Left lobe of liver (tissue), 2 donors: ENCODE data around the gene CCDC88A. TPM values are rescaled to one million over a fixed set of nuclear protein-coding genes. Genes with fewer than 3 reads are reported as not detected.
"Not testable (repeated sequence)": the region's sequence is repeated elsewhere in the genome, so short reads cannot be mapped to it uniquely, and the experiment has no call there.

Experiments
- ATAC-seq: fragments of 200-7000 bp; cut with Tn5 transposase; one replicate; pipeline ENCODE4 v1.9.1; 2020; ENCODE audit warnings: mild to moderate bottlenecking, moderate library complexity
- DNase-seq: peaks from one replicate; pipeline ENCODE4 v3.0.0-alpha.2; 2020; ENCODE audit warnings: low spot score
- total RNA-seq: library from RNA; stranded (reverse); gene quantifications from one replicate; pipeline ENCODE4 v1.2.1, GENCODE V29; 2021
- donor health status: DM: no; HTN: no; CAD: no; lungs with moderate emphysema.
- donor health status: DM: no; HTN: yes; CAD: no.

CCDC88A gene
- total RNA-seq, 1 donor from 2014 or later, result 12.0 TPM

DNA sequence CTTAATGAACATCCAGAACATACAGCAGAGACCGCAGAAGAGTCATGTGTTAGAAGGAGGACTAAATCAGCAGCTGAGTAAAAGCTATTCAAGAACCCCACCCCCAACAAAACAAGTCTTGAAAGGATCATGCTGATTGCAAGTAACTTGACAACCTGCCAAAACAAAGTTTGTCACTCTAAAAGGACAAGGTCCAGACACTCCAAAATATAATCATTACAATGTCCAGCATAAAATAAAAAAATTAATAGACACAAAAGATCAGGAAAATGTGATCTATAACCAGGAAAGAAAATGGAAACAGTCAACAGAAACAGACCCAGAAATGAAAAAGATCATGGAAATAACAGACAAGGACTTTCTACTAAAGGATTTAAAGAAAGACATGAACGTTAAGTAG lies 28.5 kb downstream of the CCDC88A start:
- DNase-seq, result no peak
- ATAC-seq, result peak; percentile 70

DNA sequence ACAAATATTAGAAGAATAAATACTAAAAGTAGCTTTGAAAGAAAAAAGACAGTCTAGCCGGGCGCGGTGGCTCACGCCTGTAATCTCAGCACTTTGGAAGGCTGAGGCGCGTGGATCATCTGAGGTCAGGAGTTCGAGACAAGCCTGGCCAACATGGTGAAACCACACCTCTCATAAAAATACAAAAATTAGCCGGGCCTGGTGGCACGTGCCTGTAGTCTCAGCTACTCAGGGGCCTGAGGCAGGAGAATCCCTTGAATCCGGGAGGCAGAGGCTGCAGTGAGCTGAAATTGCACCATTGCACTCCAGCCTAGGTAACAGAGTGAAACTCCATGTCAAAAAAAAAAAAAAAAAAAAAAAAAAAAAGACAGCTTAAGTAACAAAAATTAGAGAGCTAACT lies 34.1 kb downstream of the CCDC88A start:
- not testable (repeated sequence) for DNase-seq, ATAC-seq

DNA sequence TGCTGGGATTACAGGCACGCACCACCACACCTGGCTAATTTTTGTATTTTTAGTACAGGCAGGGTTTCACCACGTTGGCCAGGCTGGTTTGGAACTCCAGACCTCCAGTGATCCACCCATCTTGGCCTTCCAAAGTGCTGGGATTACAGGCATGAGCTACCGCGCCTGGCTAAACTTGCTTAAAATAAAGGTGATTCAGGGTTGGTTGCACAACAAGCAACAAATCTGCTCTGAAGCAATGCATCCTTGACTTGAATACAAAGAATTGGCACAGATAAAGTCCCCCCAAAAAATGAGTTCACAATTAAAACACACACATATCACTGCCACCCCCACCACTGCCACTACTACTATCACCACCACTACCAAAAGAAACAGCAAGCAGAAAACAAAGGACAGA lies 34.9 kb downstream of the CCDC88A start:
- DNase-seq, result no peak
- no peak for ATAC-seq

DNA sequence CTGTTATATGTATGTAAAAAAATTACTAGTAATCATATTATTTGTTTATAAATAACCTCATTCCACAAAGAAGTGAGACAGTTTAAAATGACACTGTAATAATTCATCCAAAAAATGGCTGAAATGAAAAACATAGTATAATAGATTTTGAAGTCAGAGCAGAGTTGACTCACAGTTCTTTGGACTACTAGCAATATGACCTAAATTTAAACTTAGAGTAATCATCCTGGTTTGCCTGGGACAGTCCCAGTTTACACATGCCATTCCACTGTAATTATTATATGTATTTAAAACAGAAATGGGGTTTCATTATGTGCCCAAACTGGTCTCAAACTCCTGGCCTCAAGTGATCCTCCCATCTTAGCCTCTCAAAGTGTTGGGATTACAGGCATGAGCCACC lies 48.3 kb downstream of the CCDC88A start:
- ATAC-seq (no peak), DNase-seq (no peak)

DNA sequence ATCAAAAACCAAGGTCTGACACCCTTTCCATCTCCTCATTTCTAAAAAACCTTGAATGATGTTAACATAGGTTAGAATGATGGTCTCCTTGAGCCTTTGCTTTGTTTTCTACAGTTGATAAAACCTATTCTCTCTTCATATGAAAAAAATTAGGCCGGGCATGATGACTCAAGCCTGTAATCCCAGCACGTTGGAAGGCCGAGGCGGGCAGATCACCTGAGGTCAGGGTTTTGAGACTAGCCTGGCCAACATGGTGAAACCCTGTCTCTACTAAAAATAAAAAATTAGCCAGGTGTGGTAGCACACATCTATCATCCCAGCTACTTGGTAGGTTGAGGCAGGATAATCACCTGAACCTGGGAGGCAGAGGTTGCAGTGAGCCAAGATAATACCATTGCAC lies 49.4 kb downstream of the CCDC88A start:
- no peak for ATAC-seq

DNA sequence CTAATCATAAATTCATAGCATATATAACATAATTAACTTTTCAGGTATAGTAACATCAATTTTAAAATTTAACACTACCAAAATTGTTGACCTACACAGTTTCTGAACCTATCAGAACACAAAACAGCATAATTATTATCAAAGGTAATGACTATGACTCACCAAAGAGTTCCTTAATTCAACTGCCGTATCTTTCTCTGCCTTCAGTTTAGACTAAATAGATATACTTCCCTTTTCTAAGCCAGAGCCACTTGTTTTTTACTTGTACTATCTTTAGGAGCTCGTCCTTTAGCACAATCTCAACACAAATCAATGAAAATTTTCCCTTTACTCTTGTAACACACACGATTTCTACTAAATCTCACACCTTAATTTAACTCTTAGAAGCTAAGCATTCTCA lies 54.4 kb downstream of the CCDC88A start:
- no peak for DNase-seq
- no peak for ATAC-seq

More for the DNA sequence above, 49.4 kb downstream of the CCDC88A start:
- no peak for DNase-seq

DNA sequence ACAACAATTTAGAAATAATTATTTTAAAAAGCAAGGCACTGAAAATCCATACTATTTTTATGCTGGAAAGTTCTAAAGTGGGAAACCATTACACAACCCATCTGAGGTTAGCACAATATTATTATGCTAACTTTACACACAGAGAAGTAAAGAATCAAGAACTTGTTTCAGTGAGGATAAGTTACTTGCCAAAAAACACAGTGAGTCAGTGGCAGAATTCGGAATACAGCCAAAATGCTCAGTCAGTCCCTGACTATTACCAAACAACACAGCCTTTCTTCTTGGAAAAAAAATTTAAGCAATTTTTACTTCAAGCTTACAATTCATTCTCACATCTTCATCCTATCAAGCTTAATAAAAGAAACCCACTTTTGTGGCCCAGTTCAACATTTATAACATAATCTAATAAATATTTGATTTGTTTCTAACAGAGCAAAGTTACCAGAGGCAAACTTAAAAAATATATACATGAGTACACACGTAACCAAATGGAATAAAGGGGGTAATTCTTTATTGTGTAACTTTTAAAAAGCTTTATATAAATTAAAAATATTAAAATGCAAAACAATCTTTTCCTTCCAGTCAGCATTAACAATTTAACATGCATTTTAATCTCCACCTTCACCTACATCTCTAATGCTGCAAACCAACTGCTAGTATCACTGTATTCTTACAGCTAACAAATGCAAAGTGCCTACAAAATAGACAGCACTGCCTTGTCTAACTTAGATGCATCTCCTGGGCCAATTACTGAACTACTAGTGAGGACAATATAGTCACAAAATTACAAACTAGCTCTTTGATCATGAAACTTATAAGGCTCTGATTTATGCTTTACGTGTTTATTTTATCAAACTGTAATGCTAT lies 55.2 kb downstream of the CCDC88A start:
- DNase-seq, result no peak
- peak; percentile 87 for ATAC-seq

DNA sequence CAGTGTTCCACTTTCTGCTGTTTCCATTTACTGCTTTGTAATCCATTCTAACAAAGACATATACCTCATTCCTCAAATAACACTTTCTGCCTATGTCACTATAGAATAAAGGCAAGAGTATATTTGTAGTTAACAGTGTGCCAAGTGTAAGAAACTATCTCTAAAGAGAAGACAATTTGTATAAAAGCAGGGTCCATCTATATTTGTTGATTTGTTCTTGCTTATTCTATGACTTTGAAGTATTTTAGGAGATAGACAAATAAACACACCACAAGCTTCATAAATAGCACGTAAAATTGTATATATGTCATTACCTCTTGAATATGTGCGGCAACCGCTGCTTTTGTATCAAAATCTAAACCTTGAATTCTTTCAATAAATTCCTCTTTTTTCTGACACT lies 56.0 kb downstream of the CCDC88A start:
- no peak for DNase-seq
- ATAC-seq, result no peak

DNA sequence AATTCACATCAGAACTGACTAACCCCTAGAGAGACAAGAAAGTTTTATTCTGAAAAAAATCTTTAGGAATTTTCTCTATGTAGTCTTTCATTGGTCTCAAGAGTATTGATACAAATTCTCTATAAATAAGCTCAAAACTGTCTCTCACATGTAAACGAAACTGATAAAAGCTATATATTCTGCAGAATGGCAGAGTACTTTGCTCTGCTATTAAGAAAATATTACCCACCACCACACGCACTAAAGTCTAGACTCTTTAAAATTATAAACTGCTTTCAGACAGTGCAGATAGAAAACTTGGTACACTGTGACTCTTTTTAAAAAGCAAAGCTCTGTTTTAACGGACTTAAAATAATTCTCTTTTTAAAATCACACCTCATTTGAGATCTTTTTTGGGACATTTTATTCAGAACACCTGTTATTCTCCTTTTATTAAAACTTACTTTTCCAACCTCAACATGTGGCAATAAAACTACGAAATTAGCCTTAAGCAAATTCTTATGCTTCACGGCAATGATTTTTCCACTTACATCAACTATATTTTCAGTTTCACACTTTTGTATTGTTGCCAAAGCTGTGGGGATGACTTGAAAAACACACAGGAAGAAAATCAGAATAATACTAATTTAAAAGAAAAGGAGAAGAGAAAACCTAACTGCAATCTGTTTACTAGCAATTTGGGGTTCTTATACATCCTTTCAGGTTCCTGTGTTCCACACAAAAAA lies 58.0 kb downstream of the CCDC88A start:
- ATAC-seq (no peak), DNase-seq (no peak)

DNA sequence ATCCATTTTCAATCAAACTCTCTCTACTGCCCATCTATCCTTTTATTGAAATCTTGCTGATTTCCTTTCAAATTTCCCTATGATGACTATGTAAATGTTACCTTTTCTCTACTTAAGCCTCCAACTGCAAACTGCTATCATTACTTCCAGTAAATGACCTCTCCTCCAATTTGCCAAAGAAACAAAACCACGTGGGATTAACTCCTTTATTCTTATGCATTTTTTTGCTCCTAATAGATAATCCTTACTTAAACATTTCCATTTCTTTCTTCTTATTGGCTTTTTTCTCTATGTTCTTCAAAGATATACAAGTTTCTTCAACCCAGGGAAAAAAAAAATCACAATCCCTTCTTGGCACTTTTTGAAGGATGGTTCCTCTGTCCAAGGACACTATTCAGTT lies 61.2 kb downstream of the CCDC88A start:
- ATAC-seq (no peak), DNase-seq (no peak)

DNA sequence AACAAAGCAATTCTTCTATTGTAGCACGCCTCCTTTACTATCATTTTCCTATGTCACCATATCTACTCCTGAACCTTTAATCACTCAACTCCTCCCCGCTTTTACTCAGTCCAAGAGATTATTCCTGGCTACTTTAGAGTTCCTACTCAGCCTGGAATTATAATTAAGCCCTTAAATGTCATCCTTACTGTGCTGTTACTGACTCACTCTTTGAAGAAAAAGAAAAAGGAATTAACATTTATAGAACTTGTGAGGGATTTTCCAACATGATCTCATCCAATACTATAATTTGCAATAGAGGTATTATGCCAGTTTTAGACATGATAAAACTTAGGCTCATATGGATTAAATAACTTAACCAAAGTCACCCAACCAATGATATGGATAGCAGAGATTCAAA lies 61.7 kb downstream of the CCDC88A start:
- DNase-seq (no peak), ATAC-seq (no peak)

DNA sequence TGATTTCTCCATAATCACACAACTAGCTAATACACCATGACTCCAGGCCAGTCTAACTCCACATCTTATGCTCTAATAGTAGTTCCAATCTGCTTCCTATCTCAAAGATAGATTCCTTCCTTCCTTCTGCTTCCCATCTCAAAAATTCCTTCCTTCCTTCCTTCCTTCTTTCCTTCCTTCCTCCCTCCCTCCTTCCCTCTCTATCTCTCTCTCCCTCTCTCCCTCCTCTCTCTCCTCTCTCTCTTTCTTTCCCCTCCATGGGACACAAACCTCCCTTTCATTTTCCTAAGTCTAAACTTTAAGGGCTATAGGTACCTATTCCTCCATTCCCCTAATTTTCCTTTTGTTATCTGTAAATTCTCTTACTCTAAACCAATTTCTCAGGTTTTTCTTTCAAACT lies 62.5 kb downstream of the CCDC88A start:
- DNase-seq (no peak), ATAC-seq (no peak)

DNA sequence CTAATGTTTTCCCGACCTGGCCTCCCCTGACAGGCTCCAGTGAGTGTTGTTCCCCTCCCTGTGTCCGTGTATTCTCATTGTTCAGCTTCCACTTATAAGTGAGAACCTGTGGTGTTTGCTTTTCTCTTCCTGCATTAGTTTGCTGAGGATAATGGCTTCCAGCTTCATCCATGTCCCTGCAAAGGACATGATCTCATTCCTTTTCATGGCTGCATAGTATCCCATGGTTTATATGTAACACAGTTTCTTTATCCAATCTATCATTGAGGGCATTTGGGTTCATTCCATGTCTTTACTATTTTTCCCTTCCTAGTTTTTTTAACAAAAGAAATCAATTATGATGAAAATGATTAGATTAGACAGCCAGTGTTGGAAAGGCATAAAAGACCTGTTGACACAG lies 63.5 kb downstream of the CCDC88A start:
- ATAC-seq, DNase-seq: not testable (repeated sequence)

DNA sequence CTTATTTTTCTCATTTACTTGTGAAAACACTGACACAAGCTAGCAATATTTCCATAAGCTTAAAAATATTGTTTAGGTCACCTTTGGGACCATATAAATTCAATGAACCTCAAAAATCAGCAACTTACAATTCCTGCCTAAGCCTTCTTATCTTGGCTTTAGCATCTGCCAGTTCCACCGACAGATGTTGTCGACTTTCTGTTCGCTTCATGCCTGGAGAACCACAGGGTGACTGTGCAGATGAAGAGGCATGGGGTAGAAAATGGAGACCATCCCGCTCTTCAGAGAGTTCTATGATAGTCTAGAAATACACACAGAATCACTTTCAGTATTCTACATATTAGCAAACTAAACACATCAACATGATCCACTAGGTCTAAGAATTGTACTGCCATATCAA lies 64.2 kb downstream of the CCDC88A start:
- DNase-seq (no peak), ATAC-seq (no peak)

DNA sequence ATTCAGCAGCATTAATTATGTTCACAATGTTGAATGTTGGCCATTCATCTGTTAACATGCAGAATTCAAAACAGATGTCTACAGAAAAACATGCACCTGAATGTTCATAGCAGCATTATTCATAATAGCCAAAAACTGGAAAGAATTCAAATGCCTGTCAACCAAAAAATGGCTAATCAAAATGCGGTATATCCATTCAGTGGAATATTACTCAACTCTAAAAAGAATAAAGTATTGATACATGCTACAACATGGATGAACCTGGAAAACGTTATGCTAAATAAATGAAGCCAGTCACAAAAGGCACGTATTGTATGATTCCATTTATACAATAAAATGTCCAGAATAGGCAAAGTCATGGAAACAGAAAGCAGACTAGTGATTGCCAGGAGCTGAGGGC lies 68.0 kb downstream of the CCDC88A start:
- DNase-seq (no peak), ATAC-seq (no peak)

DNA sequence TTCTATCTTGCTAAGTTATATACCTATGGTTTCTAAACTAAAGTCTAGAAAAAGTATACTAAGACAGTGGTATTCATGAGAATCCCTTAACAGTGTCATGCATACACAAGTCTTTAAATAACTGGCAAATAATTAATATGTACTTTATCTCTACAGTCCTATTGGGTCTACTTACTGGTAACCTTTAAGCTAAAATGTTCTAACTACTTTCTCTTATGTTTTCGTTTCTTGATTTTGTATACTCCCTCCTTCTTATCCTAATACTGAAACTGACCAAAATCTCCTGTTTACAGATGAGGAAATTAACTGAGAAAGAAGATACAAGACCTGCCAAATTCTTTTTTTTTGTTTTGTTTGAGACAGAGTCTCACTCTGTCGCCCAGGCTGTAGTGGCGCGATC lies 74.6 kb downstream of the CCDC88A start:
- ATAC-seq (no peak), DNase-seq (no peak)

DNA sequence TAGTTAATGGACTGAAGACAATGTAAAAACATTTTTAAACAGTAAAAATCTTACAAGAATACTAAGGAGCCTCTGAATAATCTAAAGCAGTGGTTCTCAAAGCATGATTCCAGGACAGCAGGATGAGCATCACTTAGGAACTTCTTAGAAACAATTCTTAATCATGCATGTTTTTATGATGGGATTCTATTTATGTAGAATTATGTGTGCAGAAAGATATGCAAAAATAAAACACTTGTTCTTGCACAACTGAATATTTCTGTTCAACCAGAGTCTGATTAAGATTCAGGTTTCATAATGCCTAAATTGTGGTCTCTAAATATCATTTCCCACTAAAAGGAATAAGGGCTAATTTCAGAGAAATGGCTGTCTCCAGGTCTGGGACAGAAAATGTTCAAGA lies 81.4 kb downstream of the CCDC88A start:
- ATAC-seq (no peak), DNase-seq (no peak)

DNA sequence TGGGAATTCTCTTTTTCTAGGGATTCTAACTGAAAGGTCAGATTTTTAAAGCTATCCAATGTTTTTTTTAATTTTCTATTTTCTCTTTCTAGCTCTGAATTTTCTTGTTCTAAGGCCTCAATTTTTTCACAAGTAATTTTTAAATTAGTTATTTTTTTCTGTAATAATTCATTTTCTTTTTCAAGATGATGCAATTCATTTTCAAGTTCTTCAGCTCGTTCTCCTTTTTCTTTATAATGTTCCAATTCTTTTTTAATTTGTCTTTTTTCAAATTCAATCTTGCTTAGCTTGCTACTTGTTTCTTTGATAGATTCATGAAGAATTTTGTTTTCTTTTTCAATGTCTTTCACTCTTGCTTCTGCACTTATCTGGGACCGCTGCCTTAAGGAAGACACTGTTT lies 84.9 kb downstream of the CCDC88A start:
- ATAC-seq (no peak), DNase-seq (no peak)

DNA sequence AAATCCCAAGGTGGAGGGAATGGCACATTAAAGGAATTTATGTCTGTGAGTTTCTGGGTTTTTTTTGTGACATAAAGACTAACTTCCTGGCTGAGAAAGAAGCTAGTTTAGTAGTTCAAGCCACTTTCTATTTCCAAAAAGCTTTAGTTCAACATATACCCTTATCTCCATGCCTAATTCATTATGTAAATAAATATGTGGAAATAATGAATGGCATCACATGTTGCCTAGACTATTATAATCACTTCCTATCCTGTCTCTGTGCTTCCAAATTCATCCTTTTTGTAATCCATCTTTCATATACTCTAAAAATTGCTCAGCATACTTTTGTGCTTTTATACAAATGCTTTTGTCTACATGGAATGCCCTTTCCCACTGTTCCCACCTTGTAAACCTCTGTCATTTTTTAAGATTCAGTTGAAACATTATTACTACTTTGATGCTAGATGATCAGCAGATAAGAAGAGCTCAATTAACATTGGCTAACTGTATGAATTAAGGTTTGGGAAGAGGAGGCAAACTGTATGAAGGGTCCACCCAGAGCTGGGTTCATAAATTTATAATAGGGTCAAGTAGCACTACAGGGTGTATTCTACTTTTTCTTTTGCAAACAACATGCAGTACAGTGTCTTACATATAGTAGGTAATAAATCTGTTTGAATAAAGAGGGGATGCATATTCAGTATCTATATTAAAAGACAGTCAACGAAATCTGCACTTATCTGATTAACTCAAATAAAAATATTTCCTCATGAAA lies 88.9 kb downstream of the CCDC88A start:
- DNase-seq, result no peak
- no peak for ATAC-seq

DNA sequence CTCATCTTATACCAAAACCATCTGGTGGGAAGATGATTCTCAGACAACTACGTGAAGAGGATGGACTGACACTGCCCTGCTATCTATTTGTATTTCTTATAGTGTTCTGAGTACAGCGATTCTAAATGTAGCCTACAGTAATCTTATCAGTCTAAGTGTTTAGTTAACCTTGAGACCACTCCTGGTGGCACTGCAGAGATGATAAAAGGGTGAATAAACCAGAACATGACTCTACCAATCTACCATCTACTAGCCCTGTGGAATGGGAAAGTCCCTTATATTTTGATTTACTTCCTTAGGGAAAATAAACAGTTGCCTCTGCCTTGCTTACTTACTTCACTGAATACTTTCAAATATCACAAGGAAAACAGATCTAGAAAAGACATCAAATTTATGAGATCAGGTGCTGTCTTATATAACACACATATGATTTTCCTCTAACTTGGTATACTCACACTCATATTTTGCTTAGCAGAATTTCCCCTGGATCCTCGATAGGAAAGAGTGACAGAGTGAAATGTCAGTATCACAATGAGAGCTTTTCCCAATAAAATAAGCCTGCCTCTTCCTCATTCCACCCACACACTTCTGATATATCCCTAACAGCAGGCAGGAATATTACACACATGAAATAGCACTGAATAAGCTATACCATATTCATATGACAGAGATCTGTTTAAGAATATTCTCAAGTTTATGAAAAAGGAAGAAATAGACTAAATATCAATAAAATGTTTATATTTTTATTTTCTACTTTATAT lies 92.0 kb downstream of the CCDC88A start:
- no peak for ATAC-seq
- no peak for DNase-seq

DNA sequence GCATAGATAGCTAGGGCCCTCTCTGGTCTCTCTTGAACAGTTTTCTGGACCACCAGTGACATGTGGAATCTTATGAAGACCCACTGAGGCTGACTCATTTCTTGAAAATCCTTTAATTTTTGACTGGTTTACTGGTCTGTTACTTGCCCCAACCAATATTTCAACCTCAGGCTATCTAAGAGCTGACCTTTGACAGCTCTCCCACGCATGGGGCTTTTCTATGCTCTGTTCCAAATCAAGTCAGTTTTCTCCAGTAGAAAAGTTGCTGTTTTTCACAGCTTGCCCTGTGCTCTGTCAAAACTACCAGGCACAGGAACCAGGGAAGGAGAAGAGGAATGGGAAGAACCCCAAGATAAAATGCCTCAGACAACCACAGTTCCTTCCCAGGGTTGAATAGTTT lies 104.7 kb downstream of the CCDC88A start:
- DNase-seq (no peak), ATAC-seq (peak; percentile 28)
